HepG2 (cell line): ENCODE data around the gene MED19. TPM values are rescaled to one million over a fixed set of nuclear protein-coding genes. Genes with fewer than 3 reads are reported as not detected.

Source experiments
- ELF1 ChIP-seq: sonication (generic); formaldehyde crosslinking; IDR thresholded peaks from 2 replicates; pipeline ENCODE4 v1.4.0; 2020; ENCODE audit warnings: missing genetic modification reagents
- JUNB ChIP-seq: sonication (generic); formaldehyde crosslinking; IDR thresholded peaks from 2 replicates; pipeline ENCODE4 v1.8.0; 2022; ENCODE audit warnings: missing genetic modification reagents, mild to moderate bottlenecking, borderline replicate concordance
- KAT7 ChIP-seq: IDR thresholded peaks from 2 replicates; pipeline ENCODE4 v1.6.1; 2018; ENCODE audit warnings: borderline replicate concordance, missing compliant biosample characterization
- MEIS2 ChIP-seq: sonication (generic); formaldehyde crosslinking; IDR thresholded peaks from 2 replicates; pipeline ENCODE4 v1.9.0; 2021; ENCODE audit warnings: mild to moderate bottlenecking, missing genetic modification reagents
- MLLT10 ChIP-seq: sonication (generic); formaldehyde crosslinking; IDR thresholded peaks from 2 replicates; pipeline ENCODE4 v1.4.0; 2020; ENCODE audit warnings: missing genetic modification reagents
- NFRKB ChIP-seq: fragments of 450-650 bp; IDR thresholded peaks from 2 replicates; pipeline ENCODE4 v1.6.1; 2017
- POGZ ChIP-seq: sonication (generic); formaldehyde crosslinking; IDR thresholded peaks from 2 replicates; pipeline ENCODE4 v1.4.0; 2020; ENCODE audit warnings: mild to moderate bottlenecking, missing genetic modification reagents
- TAF1 ChIP-seq: sonication (generic); formaldehyde crosslinking; IDR thresholded peaks from 2 replicates; pipeline ENCODE4 v1.4.0; 2020; ENCODE audit warnings: missing genetic modification reagents
- TMF1 ChIP-seq: sonication (generic); formaldehyde crosslinking; IDR thresholded peaks from 2 replicates; pipeline ENCODE4 v1.8.1; 2022; ENCODE audit warnings: low read depth, missing genetic modification reagents
- ZNF160 ChIP-seq: sonication (generic); formaldehyde crosslinking; IDR thresholded peaks from 2 replicates; pipeline ENCODE4 v1.8.0; 2022; ENCODE audit warnings: mild to moderate bottlenecking, inconsistent platforms, missing genetic modification reagents
- ZNF556 ChIP-seq: sonication (generic); formaldehyde crosslinking; IDR thresholded peaks from 2 replicates; pipeline ENCODE4 v1.4.0; 2020; ENCODE audit warnings: mild to moderate bottlenecking, missing genetic modification reagents, borderline replicate concordance
- ZNF678 ChIP-seq: sonication (generic); formaldehyde crosslinking; IDR thresholded peaks from 2 replicates; pipeline ENCODE4 v1.4.0; 2020; ENCODE audit warnings: mild to moderate bottlenecking, missing genetic modification reagents
- ZNF792 ChIP-seq: IDR thresholded peaks from 2 replicates; pipeline ENCODE4 v1.6.1; 2016
- ZSCAN22 ChIP-seq: sonication (generic); formaldehyde crosslinking; IDR thresholded peaks from 2 replicates; pipeline ENCODE4 v1.4.0; 2020; ENCODE audit warnings: mild to moderate bottlenecking, missing genetic modification reagents
- polyA plus RNA-seq, 8 experiments: library from polyadenylated mRNA; depleted of rRNA in 3 of 8; stranded (reverse) in 7 of 8; unstranded in 1 of 8; fragments of >200 nt; fragmentation: Illumina TruSeq in 4 of 8; extraction: Trizol in 4 of 8; gene quantifications; 2 replicates each; pipeline versions ENCODE4 v1.2.1 to v1.2.3, GENCODE V29; 2011 to 2016; ENCODE audit warnings: low read depth in 4 of 8, missing spikeins in 1 of 8, mixed read lengths in 1 of 8; ENCODE audit not compliant: insufficient read depth in 1 of 8
- total RNA-seq, 5 experiments: library from RNA; depleted of rRNA; stranded (reverse); fragments of >200 nt; fragmentation: Illumina TruSeq; extraction: Trizol; gene quantifications; 2 replicates each; pipeline ENCODE4 v1.2.3, GENCODE V29; 2016; ENCODE audit warnings: low read depth in 1 of 5
- TF ChIP-seq, protein P1 (sequence below): sonication (generic); formaldehyde crosslinking; IDR thresholded peaks from 2 replicates; pipeline ENCODE4 v1.4.0; 2020; ENCODE audit warnings: missing genetic modification reagents; ENCODE audit errors: not compliant biosample characterization
- TF ChIP-seq, protein P2 (sequence below): IDR thresholded peaks from 2 replicates; pipeline ENCODE4 v1.6.1; 2016; ENCODE audit warnings: low read depth, missing genetic modification reagents, missing compliant biosample characterization
- TF ChIP-seq, protein P3 (sequence below), 2 experiments: IDR thresholded peaks; 2 replicates each; pipeline ENCODE4 v1.6.1; 2011 to 2012; ENCODE audit warnings: low read length in 2 of 2, borderline replicate concordance in 1 of 2, low read depth in 1 of 2, mild to moderate bottlenecking in 1 of 2, moderate library complexity in 1 of 2
- TF ChIP-seq, protein P4 (sequence below): sonication (generic); formaldehyde crosslinking; IDR thresholded peaks from 2 replicates; pipeline ENCODE4 v1.4.0; 2020; ENCODE audit warnings: missing genetic modification reagents

Gene MED19
- total and polyA plus RNA-seq, 2 of the 13 experiments (the other 11 are each of a cell fraction or from before 2014, with no cell fraction given) = 12.9 to 13.8 TPM

DNA sequence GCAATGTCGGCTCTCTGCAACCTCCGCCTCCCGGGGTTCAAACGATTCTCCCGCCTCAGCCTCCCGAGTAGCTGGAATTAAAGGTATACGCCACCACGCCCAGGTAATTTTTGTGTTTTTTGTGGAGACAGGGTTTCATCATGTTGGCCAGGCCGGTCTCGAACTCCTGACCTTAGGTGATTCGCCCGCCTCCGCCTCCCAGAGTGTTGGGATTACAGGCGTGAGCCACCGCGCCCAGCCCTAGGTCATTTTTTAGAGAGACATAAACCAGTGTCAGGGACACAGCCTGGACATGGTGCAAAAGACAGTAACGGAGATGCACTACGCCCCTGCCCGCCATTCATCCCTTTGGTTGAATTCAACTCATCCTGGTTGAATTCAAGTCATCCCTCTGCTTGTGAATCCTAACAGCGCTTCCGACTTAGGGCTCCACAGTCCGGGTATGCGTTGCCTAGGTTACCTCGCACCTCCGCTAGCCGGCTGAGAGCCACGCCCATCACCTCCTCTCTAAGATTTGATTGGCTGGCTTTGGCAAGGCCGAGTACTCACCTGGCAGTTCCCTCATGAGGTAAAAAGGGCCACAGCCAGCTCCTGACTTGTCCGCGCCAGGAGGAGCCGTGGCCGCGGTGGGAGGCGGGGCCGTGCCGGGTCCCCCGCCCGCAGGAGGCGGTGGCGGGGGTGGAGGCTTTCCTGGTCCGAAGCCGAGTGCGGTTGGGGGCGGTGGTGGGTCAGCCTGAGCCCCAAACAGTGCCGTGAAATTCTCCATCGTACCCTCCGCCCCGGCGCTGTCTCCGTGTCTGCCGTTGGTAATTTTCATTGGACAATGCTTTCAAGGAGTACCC, at the start of gene MED19 (continued):
- TF ChIP-seq, protein P1, sequence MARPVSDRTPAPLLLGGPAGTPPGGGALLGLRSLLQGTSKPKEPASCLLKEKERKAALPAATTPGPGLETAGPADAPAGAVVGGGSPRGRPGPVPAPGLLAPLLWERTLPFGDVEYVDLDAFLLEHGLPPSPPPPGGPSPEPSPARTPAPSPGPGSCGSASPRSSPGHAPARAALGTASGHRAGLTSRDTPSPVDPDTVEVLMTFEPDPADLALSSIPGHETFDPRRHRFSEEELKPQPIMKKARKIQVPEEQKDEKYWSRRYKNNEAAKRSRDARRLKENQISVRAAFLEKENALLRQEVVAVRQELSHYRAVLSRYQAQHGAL (CRISPR knock-in tag) = no peak
- TF ChIP-seq KAT7 (CRISPR knock-in tag) = no peak
- no peak for TF ChIP-seq ELF1
- TF ChIP-seq ZNF678 (CRISPR knock-in tag) = no peak
- no peak for TF ChIP-seq ZSCAN22 (CRISPR knock-in tag)
- TF ChIP-seq ZNF792 (CRISPR knock-in tag) = no peak
- TF ChIP-seq, protein P2, sequence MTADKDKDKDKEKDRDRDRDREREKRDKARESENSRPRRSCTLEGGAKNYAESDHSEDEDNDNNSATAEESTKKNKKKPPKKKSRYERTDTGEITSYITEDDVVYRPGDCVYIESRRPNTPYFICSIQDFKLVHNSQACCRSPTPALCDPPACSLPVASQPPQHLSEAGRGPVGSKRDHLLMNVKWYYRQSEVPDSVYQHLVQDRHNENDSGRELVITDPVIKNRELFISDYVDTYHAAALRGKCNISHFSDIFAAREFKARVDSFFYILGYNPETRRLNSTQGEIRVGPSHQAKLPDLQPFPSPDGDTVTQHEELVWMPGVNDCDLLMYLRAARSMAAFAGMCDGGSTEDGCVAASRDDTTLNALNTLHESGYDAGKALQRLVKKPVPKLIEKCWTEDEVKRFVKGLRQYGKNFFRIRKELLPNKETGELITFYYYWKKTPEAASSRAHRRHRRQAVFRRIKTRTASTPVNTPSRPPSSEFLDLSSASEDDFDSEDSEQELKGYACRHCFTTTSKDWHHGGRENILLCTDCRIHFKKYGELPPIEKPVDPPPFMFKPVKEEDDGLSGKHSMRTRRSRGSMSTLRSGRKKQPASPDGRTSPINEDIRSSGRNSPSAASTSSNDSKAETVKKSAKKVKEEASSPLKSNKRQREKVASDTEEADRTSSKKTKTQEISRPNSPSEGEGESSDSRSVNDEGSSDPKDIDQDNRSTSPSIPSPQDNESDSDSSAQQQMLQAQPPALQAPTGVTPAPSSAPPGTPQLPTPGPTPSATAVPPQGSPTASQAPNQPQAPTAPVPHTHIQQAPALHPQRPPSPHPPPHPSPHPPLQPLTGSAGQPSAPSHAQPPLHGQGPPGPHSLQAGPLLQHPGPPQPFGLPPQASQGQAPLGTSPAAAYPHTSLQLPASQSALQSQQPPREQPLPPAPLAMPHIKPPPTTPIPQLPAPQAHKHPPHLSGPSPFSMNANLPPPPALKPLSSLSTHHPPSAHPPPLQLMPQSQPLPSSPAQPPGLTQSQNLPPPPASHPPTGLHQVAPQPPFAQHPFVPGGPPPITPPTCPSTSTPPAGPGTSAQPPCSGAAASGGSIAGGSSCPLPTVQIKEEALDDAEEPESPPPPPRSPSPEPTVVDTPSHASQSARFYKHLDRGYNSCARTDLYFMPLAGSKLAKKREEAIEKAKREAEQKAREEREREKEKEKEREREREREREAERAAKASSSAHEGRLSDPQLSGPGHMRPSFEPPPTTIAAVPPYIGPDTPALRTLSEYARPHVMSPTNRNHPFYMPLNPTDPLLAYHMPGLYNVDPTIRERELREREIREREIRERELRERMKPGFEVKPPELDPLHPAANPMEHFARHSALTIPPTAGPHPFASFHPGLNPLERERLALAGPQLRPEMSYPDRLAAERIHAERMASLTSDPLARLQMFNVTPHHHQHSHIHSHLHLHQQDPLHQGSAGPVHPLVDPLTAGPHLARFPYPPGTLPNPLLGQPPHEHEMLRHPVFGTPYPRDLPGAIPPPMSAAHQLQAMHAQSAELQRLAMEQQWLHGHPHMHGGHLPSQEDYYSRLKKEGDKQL (CRISPR knock-in tag) = no peak
- TF ChIP-seq, protein P3, sequence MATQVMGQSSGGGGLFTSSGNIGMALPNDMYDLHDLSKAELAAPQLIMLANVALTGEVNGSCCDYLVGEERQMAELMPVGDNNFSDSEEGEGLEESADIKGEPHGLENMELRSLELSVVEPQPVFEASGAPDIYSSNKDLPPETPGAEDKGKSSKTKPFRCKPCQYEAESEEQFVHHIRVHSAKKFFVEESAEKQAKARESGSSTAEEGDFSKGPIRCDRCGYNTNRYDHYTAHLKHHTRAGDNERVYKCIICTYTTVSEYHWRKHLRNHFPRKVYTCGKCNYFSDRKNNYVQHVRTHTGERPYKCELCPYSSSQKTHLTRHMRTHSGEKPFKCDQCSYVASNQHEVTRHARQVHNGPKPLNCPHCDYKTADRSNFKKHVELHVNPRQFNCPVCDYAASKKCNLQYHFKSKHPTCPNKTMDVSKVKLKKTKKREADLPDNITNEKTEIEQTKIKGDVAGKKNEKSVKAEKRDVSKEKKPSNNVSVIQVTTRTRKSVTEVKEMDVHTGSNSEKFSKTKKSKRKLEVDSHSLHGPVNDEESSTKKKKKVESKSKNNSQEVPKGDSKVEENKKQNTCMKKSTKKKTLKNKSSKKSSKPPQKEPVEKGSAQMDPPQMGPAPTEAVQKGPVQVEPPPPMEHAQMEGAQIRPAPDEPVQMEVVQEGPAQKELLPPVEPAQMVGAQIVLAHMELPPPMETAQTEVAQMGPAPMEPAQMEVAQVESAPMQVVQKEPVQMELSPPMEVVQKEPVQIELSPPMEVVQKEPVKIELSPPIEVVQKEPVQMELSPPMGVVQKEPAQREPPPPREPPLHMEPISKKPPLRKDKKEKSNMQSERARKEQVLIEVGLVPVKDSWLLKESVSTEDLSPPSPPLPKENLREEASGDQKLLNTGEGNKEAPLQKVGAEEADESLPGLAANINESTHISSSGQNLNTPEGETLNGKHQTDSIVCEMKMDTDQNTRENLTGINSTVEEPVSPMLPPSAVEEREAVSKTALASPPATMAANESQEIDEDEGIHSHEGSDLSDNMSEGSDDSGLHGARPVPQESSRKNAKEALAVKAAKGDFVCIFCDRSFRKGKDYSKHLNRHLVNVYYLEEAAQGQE (IDR thresholded peaks at IDR 0.05; ENCODE audit: borderline replicate concordance in 1 of 2, low read depth in 1 of 2, low read length in 2 of 2) = no peak
- TF ChIP-seq TMF1 = no peak
- TF ChIP-seq MLLT10 (CRISPR knock-in tag) = no peak
- TF ChIP-seq MEIS2 = no peak
- no peak for TF ChIP-seq ZNF160
- TF ChIP-seq ZNF556 (CRISPR knock-in tag) = no peak
- no peak for TF ChIP-seq NFRKB
- no peak; the same call in 1 of the 2 replicates for TF ChIP-seq TAF1
- no peak for TF ChIP-seq JUNB
- TF ChIP-seq POGZ (CRISPR knock-in tag) = no peak
- TF ChIP-seq, protein P4, sequence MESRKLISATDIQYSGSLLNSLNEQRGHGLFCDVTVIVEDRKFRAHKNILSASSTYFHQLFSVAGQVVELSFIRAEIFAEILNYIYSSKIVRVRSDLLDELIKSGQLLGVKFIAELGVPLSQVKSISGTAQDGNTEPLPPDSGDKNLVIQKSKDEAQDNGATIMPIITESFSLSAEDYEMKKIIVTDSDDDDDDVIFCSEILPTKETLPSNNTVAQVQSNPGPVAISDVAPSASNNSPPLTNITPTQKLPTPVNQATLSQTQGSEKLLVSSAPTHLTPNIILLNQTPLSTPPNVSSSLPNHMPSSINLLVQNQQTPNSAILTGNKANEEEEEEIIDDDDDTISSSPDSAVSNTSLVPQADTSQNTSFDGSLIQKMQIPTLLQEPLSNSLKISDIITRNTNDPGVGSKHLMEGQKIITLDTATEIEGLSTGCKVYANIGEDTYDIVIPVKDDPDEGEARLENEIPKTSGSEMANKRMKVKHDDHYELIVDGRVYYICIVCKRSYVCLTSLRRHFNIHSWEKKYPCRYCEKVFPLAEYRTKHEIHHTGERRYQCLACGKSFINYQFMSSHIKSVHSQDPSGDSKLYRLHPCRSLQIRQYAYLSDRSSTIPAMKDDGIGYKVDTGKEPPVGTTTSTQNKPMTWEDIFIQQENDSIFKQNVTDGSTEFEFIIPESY (CRISPR knock-in tag) = no peak
